ENCODE data around the gene ANTXR2. TPM values are rescaled to one million over a fixed set of nuclear protein-coding genes. Genes with fewer than 3 reads are reported as not detected.

The ANTXR2 gene
- total and polyA plus RNA-seq, 2 of the 13 experiments (the other 11 are each of a cell fraction or from before 2014, with no cell fraction given): 4.6 to 14.5 TPM

GRCh38 chr4:80114732-80115265 lies 41.8 kb upstream of the ANTXR2 start (continued):
- TF ChIP-seq KLF6 (CRISPR knock-in tag; IDR thresholded peaks at IDR 0.05) (no peak), ISX (CRISPR knock-in tag; conservative IDR thresholded peaks at IDR 0.05) (no peak), ZBTB7A (CRISPR knock-in tag; IDR thresholded peaks at IDR 0.05) (no peak), POLR2AphosphoS5 (IDR thresholded peaks at IDR 0.05; ENCODE audit: low read depth, low read length) (no peak)

GRCh38 chr4:80113615-80114014 lies 40.6 kb upstream of the ANTXR2 start:
- no peak for ATAC-seq
- POLR2A ChIA-PET: no interaction called here
- TF ChIP-seq SETDB1 (CRISPR knock-in tag; IDR thresholded peaks at IDR 0.05; ENCODE audit: borderline replicate concordance): no peak
- TF ChIP-seq ZBTB1 (CRISPR knock-in tag; IDR thresholded peaks at IDR 0.05; ENCODE audit: borderline replicate concordance): no peak
- no peak for TF ChIP-seq E2F2 (CRISPR knock-in tag; IDR thresholded peaks at IDR 0.05; ENCODE audit: borderline replicate concordance)
- TF ChIP-seq STAT6 (CRISPR knock-in tag; IDR thresholded peaks at IDR 0.05; ENCODE audit: borderline replicate concordance): no peak
- no peak for TF ChIP-seq RBFOX2 (IDR thresholded peaks at IDR 0.05; ENCODE audit: low read depth, low read length)
- no peak for TF ChIP-seq ZFP90 (CRISPR knock-in tag; IDR thresholded peaks at IDR 0.05; ENCODE audit: borderline replicate concordance)
- TF ChIP-seq SP2 (CRISPR knock-in tag; IDR thresholded peaks at IDR 0.05): no peak
- no peak for TF ChIP-seq MEIS2 (CRISPR knock-in tag; IDR thresholded peaks at IDR 0.05)
- TF ChIP-seq HMGXB3 (CRISPR knock-in tag; IDR thresholded peaks at IDR 0.05; ENCODE audit: borderline replicate concordance): no peak
- TF ChIP-seq ELK4 (CRISPR knock-in tag; IDR thresholded peaks at IDR 0.05; ENCODE audit: borderline replicate concordance): no peak
- no peak for TF ChIP-seq ZFP62 (CRISPR knock-in tag; IDR thresholded peaks at IDR 0.05)

More at GRCh38 chr4:80113615-80114014, 40.6 kb upstream of the ANTXR2 start:
- FAIRE-seq (no peak), DNase-seq (ENCODE audit: low spot score) (no peak)
- Histone ChIP-seq H4K20me1 (ENCODE audit: insufficient read depth, low read length) (no peaks in the 10 kb centered on the region), H3K79me2 (ENCODE audit: insufficient read depth, low read length) (no peaks in the 10 kb centered on the region), H3K9ac (ENCODE audit: insufficient read depth, low read depth, low read length) (no peak overlapping the region), H3K4me1 (ENCODE audit: insufficient read depth, low read length) (no peaks in the 10 kb centered on the region), H3K9me3 (ENCODE audit: low read length) (no peaks in the 10 kb centered on the region), H2AFZ (ENCODE audit: low read length) (no peak overlapping the region), H3K27me3 (ENCODE audit: control insufficient read depth in 1 of 2, insufficient read depth in 2 of 2, low read length in 2 of 2) (no peaks in the 10 kb centered on the region), H3K4me2 (ENCODE audit: low read depth, low read length) (no peak overlapping the region), H3K27ac (ENCODE audit: extremely low read length, insufficient read depth, low read length) (no peak overlapping the region), H3K4me3 (replicated peaks in 1 of 3; ENCODE audit: insufficient read depth in 1 of 3, low read depth in 2 of 3, low read length in 3 of 3) (no peak overlapping the region), H3K36me3 (replicated peaks in 1 of 2; ENCODE audit: control insufficient read depth in 1 of 2, insufficient read depth in 2 of 2, low read length in 2 of 2) (no peaks in the 10 kb centered on the region)
- WGBS (ENCODE audit: low lambda C conversion rate): 54% methylated on average over 3 of the region's 3 CpGs
- CTCF ChIA-PET (ENCODE audit: low intra/inter-chr PET ratio, low total read pairs): no interaction called here
- in situ Hi-C loops (cut with HindIII; ENCODE audit: extremely low pct_ligation_motif_present, low pct_unique_long_range_greater_than_20kb) (no loop called here), intact Hi-C loops (cut with micrococcal nuclease; ENCODE audit: unreplicated experiment) (no loop called here)
- no TSS peak for BruUV-seq (replicated peaks)

Data from HepG2 (cell line).